Trophoblast cell (in vitro differentiated cells and primary cell): ENCODE data around the gene MED13L.

Experiments used
- DNase-seq, 2 donors: peaks; one replicate each; pipeline ENCODE4 v3.0.0-alpha.2; 2016
- H2AFZ ChIP-seq: 2 replicates; pipeline ENCODE4 v1.6.1; 2013; ENCODE audit warnings: low read length, moderate library complexity, mild to moderate bottlenecking; ENCODE audit not compliant: insufficient read depth, poor library complexity
- H2AK5ac ChIP-seq: 2 replicates; pipeline ENCODE4 v1.6.1; 2013; ENCODE audit warnings: mild to moderate bottlenecking, low read length
- H2BK120ac ChIP-seq: 2 replicates; pipeline ENCODE4 v1.6.1; 2013; ENCODE audit warnings: low read length, mild to moderate bottlenecking, moderate library complexity; ENCODE audit not compliant: insufficient read depth, poor library complexity
- H2BK12ac ChIP-seq: 2 replicates; pipeline ENCODE4 v1.6.1; 2013; ENCODE audit warnings: mild to moderate bottlenecking, low read length, moderate library complexity
- H2BK5ac ChIP-seq: 2 replicates; pipeline ENCODE4 v1.6.1; 2013; ENCODE audit warnings: low read length, low read depth, moderate library complexity, mild to moderate bottlenecking; ENCODE audit not compliant: poor library complexity
- H3K14ac ChIP-seq: 2 replicates; pipeline ENCODE4 v1.6.1; 2013; ENCODE audit warnings: mild to moderate bottlenecking, low read length
- H3K18ac ChIP-seq: 2 replicates; pipeline ENCODE4 v1.6.1; 2013; ENCODE audit warnings: mild to moderate bottlenecking, low read length
- H3K23ac ChIP-seq: 2 replicates; pipeline ENCODE4 v1.6.1; 2013; ENCODE audit warnings: low read length
- H3K27ac ChIP-seq: 2 replicates; pipeline ENCODE4 v1.5.1; 2013; ENCODE audit warnings: low read depth, mild to moderate bottlenecking, inconsistent platforms, low read length, moderate library complexity
- H3K27me3 ChIP-seq: 2 replicates; pipeline ENCODE4 v1.6.1; 2013; ENCODE audit warnings: inconsistent platforms, mild to moderate bottlenecking, low read length, moderate library complexity; ENCODE audit not compliant: insufficient read depth
- H3K36me3 ChIP-seq, 2 experiments: 1 replicate in 1 of 2; 2 replicates in 1 of 2; pipeline ENCODE4 v1.6.1; 2013; ENCODE audit warnings: low read length in 2 of 2, mild to moderate bottlenecking in 2 of 2, moderate library complexity in 1 of 2; ENCODE audit not compliant: insufficient read depth in 2 of 2, control insufficient read depth in 1 of 2
- H3K4ac ChIP-seq: 2 replicates; pipeline ENCODE4 v1.6.1; 2013; ENCODE audit warnings: low read depth, mild to moderate bottlenecking, low read length, moderate library complexity
- H3K4me1 ChIP-seq, 2 experiments: 1 replicate in 1 of 2; 2 replicates in 1 of 2; pipeline ENCODE4 v1.6.1; 2013; ENCODE audit warnings: low read length in 2 of 2, mild to moderate bottlenecking in 2 of 2, moderate library complexity in 1 of 2; ENCODE audit not compliant: insufficient read depth in 2 of 2, control insufficient read depth in 1 of 2
- H3K4me2 ChIP-seq: 2 replicates; pipeline ENCODE4 v1.6.1; 2013; ENCODE audit warnings: inconsistent platforms, mild to moderate bottlenecking, low read length, moderate library complexity
- H3K4me3 ChIP-seq: 2 replicates; pipeline ENCODE4 v1.5.1; 2013; ENCODE audit warnings: mild to moderate bottlenecking, low read depth, low read length, inconsistent platforms
- H3K79me1 ChIP-seq: one replicate; pipeline ENCODE4 v1.6.1; 2013; ENCODE audit warnings: low read length
- H3K79me2 ChIP-seq: 2 replicates; pipeline ENCODE4 v1.6.1; 2013; ENCODE audit warnings: low read length, mild to moderate bottlenecking; ENCODE audit not compliant: control insufficient read depth, insufficient read depth, poor library complexity
- H3K9ac ChIP-seq: 2 replicates; pipeline ENCODE4 v1.6.1; 2013; ENCODE audit warnings: mild to moderate bottlenecking, low read length
- H3K9me3 ChIP-seq: 2 replicates; pipeline ENCODE4 v1.6.1; 2013; ENCODE audit warnings: low read depth, mild to moderate bottlenecking, control low read depth, inconsistent platforms, low read length; ENCODE audit not compliant: insufficient read depth
- H4K12ac ChIP-seq: 2 replicates; pipeline ENCODE4 v1.6.1; 2013; ENCODE audit warnings: low read depth, mild to moderate bottlenecking, low read length, moderate library complexity
- H4K8ac ChIP-seq: 2 replicates; pipeline ENCODE4 v1.6.1; 2013; ENCODE audit warnings: low read depth, mild to moderate bottlenecking, low read length, moderate library complexity
- H4K91ac ChIP-seq: one replicate; pipeline ENCODE4 v1.6.1; 2013; ENCODE audit warnings: low read depth, mild to moderate bottlenecking, low read length, moderate library complexity
- WGBS: extraction: QIAGEN DNeasy Blood & Tissue Kit; methylation state at CpG from one replicate; pipeline ENCODE4 v1.1.7; 2013; ENCODE audit warnings: missing lambda C conversion rate; ENCODE audit not compliant: insufficient read length, insufficient coverage; ENCODE audit errors: extremely low coverage; 5-methylcytosine and 5-hydroxymethylcytosine counted together

MED13L gene

GRCh38 chr12:116313194-116313927 lies 35.9 kb upstream of the MED13L start:
- Histone ChIP-seq H4K91ac (no peak overlapping the region), H3K79me2 (no peaks in the 10 kb centered on the region), H3K27ac (no peak overlapping the region), H3K4me1 (peaks cover 5 to 6% of the 10 kb centered on the region in 2 experiments), H3K14ac (no peak overlapping the region), H3K23ac (no peak overlapping the region), H3K27me3 (no peaks in the 10 kb centered on the region), H3K4me2 (no peak overlapping the region), H4K8ac (no peak overlapping the region), H2AK5ac (no peak overlapping the region), H2BK120ac (no peak overlapping the region), H3K79me1 (no peaks in the 10 kb centered on the region), H3K18ac (no peak overlapping the region), H3K36me3 (no peaks in the 10 kb centered on the region), H3K9ac (no peak overlapping the region), H2BK12ac (no peak overlapping the region), H3K9me3 (no peaks in the 10 kb centered on the region), H4K12ac (no peak overlapping the region), H2AFZ (no peak overlapping the region), H3K4me3 (no peak overlapping the region), H3K4ac (no peak overlapping the region), H2BK5ac (no peak overlapping the region)
- peak in 1 of 2 donors; percentile 64 for DNase-seq
- no CpG with 5 or more reads among the region's 19 CpGs for whole genome bisulfite sequencing

GRCh38 chr12:116310082-116310481 lies 32.6 kb upstream of the MED13L start:
- Histone ChIP-seq H3K4me2 (no peak overlapping the region), H3K4me1 (no peaks in the 10 kb centered on the region), H3K18ac (no peak overlapping the region), H3K27me3 (no peaks in the 10 kb centered on the region), H4K12ac (no peak overlapping the region), H3K79me2 (no peaks in the 10 kb centered on the region), H3K23ac (no peak overlapping the region), H3K9me3 (no peaks in the 10 kb centered on the region), H3K79me1 (no peaks in the 10 kb centered on the region), H2BK5ac (no peak overlapping the region), H3K14ac (no peak overlapping the region), H2AK5ac (no peak overlapping the region), H3K36me3 (no peaks in the 10 kb centered on the region), H4K8ac (no peak overlapping the region), H3K4me3 (no peak overlapping the region), H3K27ac (no peak overlapping the region), H2AFZ (no peak overlapping the region), H3K9ac (no peak overlapping the region), H2BK12ac (no peak overlapping the region), H4K91ac (no peak overlapping the region), H2BK120ac (no peak overlapping the region), H3K4ac (no peak overlapping the region)
- DNase-seq = no peak
- no CpG with 5 or more reads among the region's 3 CpGs for WGBS

- Histone ChIP-seq H3K4ac (no peak overlapping the region), H3K27me3 (no peaks in the 10 kb centered on the region)
- WGBS = no CpG with 5 or more reads among the region's 1 CpG
These were observed 31.9 kb upstream of the MED13L start for GRCh38 chr12:116309343-116309742.

GRCh38 chr12:116308647-116309046 lies 31.2 kb upstream of the MED13L start:
- Histone ChIP-seq H2BK12ac (no peak overlapping the region), H2BK5ac (no peak overlapping the region), H3K27me3 (no peaks in the 10 kb centered on the region), H3K27ac (no peak overlapping the region), H3K18ac (no peak overlapping the region), H4K8ac (no peak overlapping the region), H3K9ac (no peak overlapping the region), H3K9me3 (no peaks in the 10 kb centered on the region), H3K4me3 (no peak overlapping the region), H3K14ac (no peak overlapping the region), H3K4ac (no peak overlapping the region), H4K91ac (no peak overlapping the region), H2AK5ac (no peak overlapping the region), H3K4me1 (no peaks in the 10 kb centered on the region), H3K79me1 (no peaks in the 10 kb centered on the region), H3K79me2 (no peaks in the 10 kb centered on the region), H3K36me3 (no peaks in the 10 kb centered on the region), H3K23ac (no peak overlapping the region), H2BK120ac (no peak overlapping the region), H4K12ac (no peak overlapping the region), H3K4me2 (no peak overlapping the region), H2AFZ (no peak overlapping the region)
- DNase-seq = no peak
- no CpG with 5 or more reads among the region's 7 CpGs for WGBS

More at GRCh38 chr12:116309343-116309742, 31.9 kb upstream of the MED13L start:
- no peaks in the 10 kb centered on the region for H3K79me2 ChIP-seq
- no peak overlapping the region for H3K18ac ChIP-seq
- H4K8ac ChIP-seq = no peak overlapping the region
- H3K79me1 ChIP-seq = no peaks in the 10 kb centered on the region
- no peak overlapping the region for H4K91ac ChIP-seq
- no peak overlapping the region for H4K12ac ChIP-seq
- no peaks in the 10 kb centered on the region for H3K4me1 ChIP-seq
- no peak for DNase-seq
- H3K36me3 ChIP-seq = no peaks in the 10 kb centered on the region
- no peak overlapping the region for H2BK120ac ChIP-seq
- H2BK12ac ChIP-seq = no peak overlapping the region
- no peak overlapping the region for H3K4me2 ChIP-seq
- H3K14ac ChIP-seq = no peak overlapping the region
- H2BK5ac ChIP-seq = no peak overlapping the region
- H3K9ac ChIP-seq = no peak overlapping the region
- H3K4me3 ChIP-seq = no peak overlapping the region
- H3K23ac ChIP-seq = no peak overlapping the region
- no peaks in the 10 kb centered on the region for H3K9me3 ChIP-seq
- no peak overlapping the region for H2AFZ ChIP-seq
- H3K27ac ChIP-seq = no peak overlapping the region
- no peak overlapping the region for H2AK5ac ChIP-seq
